H1 (cell line): ENCODE measurements around the gene GTPBP6. TPM values are rescaled to one million over a fixed set of nuclear protein-coding genes. Genes with fewer than 3 reads are reported as not detected.

Experiments
- CTCF ChIA-PET: fragments of 300-600 bp; sonication (Branson Sonifier 250); formaldehyde crosslinking; loops from one replicate; lab custom pipeline; 2021; ENCODE audit not compliant: partially characterized antibody; lab: Charles Lee
- POLR2A ChIA-PET: fragments of 300-600 bp; sonication (Branson Sonifier 250); formaldehyde crosslinking; loops from one replicate; lab custom pipeline; 2021; ENCODE audit warnings: inconsistent platforms; ENCODE audit not compliant: partially characterized antibody; lab: Charles Lee
- DNase-seq, 2 experiments: peaks; one replicate each; pipeline versions ENCODE4 v3.0.0 to v3.0.0-alpha.2; 2010 to 2022; ENCODE audit warnings: low spot score in 2 of 2, low read depth in 1 of 2, mixed read lengths in 1 of 2
- FAIRE-seq: peaks from 2 replicates; lab custom pipeline; 2011; peaks lifted over from hg19 to GRCh38; lab: Jason Lieb, UNC
- H2AFZ ChIP-seq: 2 replicates; pipeline ENCODE4 v1.8.1; 2012; ENCODE audit warnings: low read length, inconsistent platforms
- H2AK5ac ChIP-seq: 2 replicates; pipeline ENCODE4 v1.6.1; 2013; ENCODE audit warnings: low read depth, low read length
- H2BK120ac ChIP-seq: replicated peaks from 2 replicates; pipeline ENCODE3; 2013; ENCODE audit warnings: low read depth, low read length, inconsistent platforms
- H2BK12ac ChIP-seq: 2 replicates; pipeline ENCODE4 v1.6.1; 2013; ENCODE audit warnings: low read depth, low read length
- H2BK15ac ChIP-seq: 2 replicates; pipeline ENCODE4 v1.6.1; 2013; ENCODE audit warnings: low read length
- H2BK20ac ChIP-seq: 2 replicates; pipeline ENCODE4 v1.6.1; 2013; ENCODE audit warnings: low read length
- H2BK5ac ChIP-seq: 2 replicates; pipeline ENCODE4 v1.6.1; 2013; ENCODE audit warnings: low read depth, low read length
- H3K14ac ChIP-seq: 2 replicates; pipeline ENCODE4 v1.6.1; 2013; ENCODE audit warnings: inconsistent platforms; ENCODE audit not compliant: insufficient read length
- H3K18ac ChIP-seq: 2 replicates; pipeline ENCODE4 v1.6.1; 2013; ENCODE audit warnings: low read length; ENCODE audit errors: extremely low read depth
- H3K23ac ChIP-seq: 2 replicates; pipeline ENCODE4 v1.6.1; 2013; ENCODE audit warnings: inconsistent platforms; ENCODE audit not compliant: insufficient read length
- H3K23me2 ChIP-seq: 2 replicates; pipeline ENCODE4 v1.6.1; 2013; ENCODE audit warnings: low read depth, low read length
- H3K27ac ChIP-seq: 2 replicates; pipeline ENCODE4 v1.6.1; 2011; ENCODE audit warnings: low read depth, low read length, inconsistent platforms
- H3K27me3 ChIP-seq, 4 experiments: replicated peaks in 1 of 4; 1 replicate in 1 of 4; 2 replicates in 3 of 4; pipeline versions ENCODE4 v1.6.1 to v1.8.1; 2011 to 2013; ENCODE audit warnings: low read length in 3 of 4, mild to moderate bottlenecking in 3 of 4, inconsistent platforms in 2 of 4, mixed read lengths in 2 of 4, moderate library complexity in 1 of 4; ENCODE audit not compliant: control insufficient read depth in 3 of 4, insufficient read depth in 3 of 4; ENCODE audit errors: extremely low read depth in 1 of 4
- H3K36me3 ChIP-seq, 4 experiments: 2 replicates each; pipeline versions ENCODE4 v1.6.1 to v1.8.1; 2011 to 2013; ENCODE audit warnings: mild to moderate bottlenecking in 4 of 4, low read length in 3 of 4, moderate library complexity in 2 of 4, control low read depth in 1 of 4, inconsistent platforms in 1 of 4; ENCODE audit not compliant: insufficient read depth in 4 of 4, control insufficient read depth in 2 of 4
- H3K4ac ChIP-seq: replicated peaks from 2 replicates; pipeline ENCODE3; 2013; ENCODE audit warnings: low read length, low read depth, mixed read lengths, inconsistent platforms; ENCODE audit not compliant: insufficient read length
- H3K4me1 ChIP-seq, 4 experiments: replicated peaks in 1 of 4; 1 replicate in 1 of 4; 2 replicates in 3 of 4; pipeline versions ENCODE4 v1.6.1 to v1.8.1; 2011 to 2013; ENCODE audit warnings: low read length in 3 of 4, inconsistent platforms in 2 of 4, mixed read lengths in 1 of 4; ENCODE audit not compliant: insufficient read depth in 4 of 4, control insufficient read depth in 3 of 4
- H3K4me2 ChIP-seq, 2 experiments: 2 replicates each; pipeline versions ENCODE4 v1.6.1 to v1.8.1; 2011 to 2013; ENCODE audit warnings: low read depth in 2 of 2, low read length in 2 of 2, control low read depth in 1 of 2, inconsistent platforms in 1 of 2, mild to moderate bottlenecking in 1 of 2; ENCODE audit not compliant: insufficient read depth in 1 of 2
- H3K4me3 ChIP-seq, 4 experiments: fragments of 200-600, 300-600 bp in 1 of 4; sonication (generic), shearing (Covaris generic), sonication (Bioruptor Twin) in 1 of 4; 2 replicates each; pipeline versions ENCODE4 v1.5.1 to v1.8.1; 2011 to 2016; ENCODE audit warnings: low read length in 4 of 4, low read depth in 3 of 4, control low read depth in 2 of 4, inconsistent platforms in 2 of 4, mild to moderate bottlenecking in 2 of 4, mixed read lengths in 1 of 4, moderate library complexity in 1 of 4; ENCODE audit not compliant: insufficient read depth in 2 of 4; ENCODE audit errors: extremely low read depth in 1 of 4
- H3K56ac ChIP-seq: replicated peaks from 2 replicates; pipeline ENCODE3; 2013; ENCODE audit warnings: low read depth, mild to moderate bottlenecking, mixed read lengths, low read length, inconsistent platforms; ENCODE audit not compliant: insufficient read length
- H3K79me1 ChIP-seq: 2 replicates; pipeline ENCODE4 v1.6.1; 2013; ENCODE audit warnings: low read depth, low read length, control low read depth
- H3K79me2 ChIP-seq, 2 experiments: 2 replicates each; pipeline versions ENCODE4 v1.6.1 to v1.8.1; 2012 to 2013; ENCODE audit warnings: low read length in 2 of 2, mild to moderate bottlenecking in 2 of 2, inconsistent platforms in 1 of 2; ENCODE audit not compliant: insufficient read depth in 2 of 2, control insufficient read depth in 1 of 2
- H3K9ac ChIP-seq, 4 experiments: replicated peaks in 1 of 4; 1 replicate in 1 of 4; 2 replicates in 3 of 4; pipeline versions ENCODE4 v1.6.1 to v1.8.1; 2011 to 2013; ENCODE audit warnings: low read depth in 3 of 4, low read length in 3 of 4, control low read depth in 2 of 4, mild to moderate bottlenecking in 2 of 4, moderate library complexity in 2 of 4, inconsistent platforms in 1 of 4; ENCODE audit errors: extremely low read depth in 1 of 4
- H3K9me3 ChIP-seq, 2 experiments: 2 replicates each; pipeline versions ENCODE4 v1.6.1 to v1.8.1; 2012 to 2013; ENCODE audit warnings: mild to moderate bottlenecking in 2 of 2, moderate library complexity in 2 of 2, control low read depth in 1 of 2, inconsistent platforms in 1 of 2, low read depth in 1 of 2, low read length in 1 of 2, mixed read lengths in 1 of 2; ENCODE audit not compliant: insufficient read depth in 2 of 2
- H4K20me1 ChIP-seq, 2 experiments: replicated peaks in 1 of 2; 2 replicates each; pipeline versions ENCODE3 to v1.8.1; 2011 to 2013; ENCODE audit warnings: inconsistent platforms in 2 of 2, low read length in 2 of 2, mild to moderate bottlenecking in 1 of 2; ENCODE audit not compliant: insufficient read depth in 2 of 2, control insufficient read depth in 1 of 2
- H4K5ac ChIP-seq: 2 replicates; pipeline ENCODE4 v1.6.1; 2013; ENCODE audit warnings: low read length, low read depth, mixed read lengths, inconsistent platforms; ENCODE audit not compliant: insufficient read length
- H4K8ac ChIP-seq: 2 replicates; pipeline ENCODE4 v1.8.0; 2013; ENCODE audit warnings: mild to moderate bottlenecking, moderate library complexity, low read length, inconsistent platforms; ENCODE audit not compliant: insufficient read depth; ENCODE audit errors: extremely low read depth
- H4K91ac ChIP-seq: replicated peaks from 2 replicates; pipeline ENCODE3; 2013; ENCODE audit warnings: low read length, mixed read lengths, inconsistent platforms; ENCODE audit not compliant: insufficient read length
- ASH2L ChIP-seq: fragments of 200-600, 300-600 bp; sonication (generic); IDR thresholded peaks from one replicate; pipeline ENCODE4 v1.7.1; 2017; ENCODE audit warnings: low read length
- BACH1 ChIP-seq: IDR thresholded peaks from 2 replicates; pipeline ENCODE4 v1.6.1; 2012; ENCODE audit warnings: low read length, improper control_type of control experiment
- BRCA1 ChIP-seq: IDR thresholded peaks from 2 replicates; pipeline ENCODE4 v1.6.1; 2012; ENCODE audit warnings: low read depth, low read length, improper control_type of control experiment
- EGR1 ChIP-seq: IDR thresholded peaks from 2 replicates; pipeline ENCODE4 v1.6.1; 2011; ENCODE audit warnings: low read depth, low read length, borderline replicate concordance
- EP300 ChIP-seq, 2 experiments: IDR thresholded peaks; 1 replicate in 1 of 2; 2 replicates in 1 of 2; pipeline ENCODE4 v1.6.1; 2011 to 2012; ENCODE audit warnings: low read depth in 2 of 2, low read length in 2 of 2, mild to moderate bottlenecking in 2 of 2, borderline replicate concordance in 1 of 2, inconsistent platforms in 1 of 2, moderate library complexity in 1 of 2
- HDAC6 ChIP-seq: IDR thresholded peaks from one replicate; pipeline ENCODE4 v1.7.1; 2012; ENCODE audit warnings: low read depth, mild to moderate bottlenecking, inconsistent platforms, low read length, moderate library complexity
- PHF8 ChIP-seq: fragments of 200-600 bp; sonication (generic); conservative IDR thresholded peaks from 2 replicates; pipeline ENCODE4 v1.7.1; 2012; ENCODE audit warnings: low read depth, mild to moderate bottlenecking, inconsistent platforms, low read length, moderate library complexity
- SIN3A ChIP-seq, 2 experiments: IDR thresholded peaks in 1 of 2; conservative IDR thresholded peaks in 1 of 2; 2 replicates each; pipeline ENCODE4 v1.6.1; 2011 to 2012; ENCODE audit warnings: low read length in 2 of 2, improper control_type of control experiment in 1 of 2, low read depth in 1 of 2, mild to moderate bottlenecking in 1 of 2
- TAF1 ChIP-seq: IDR thresholded peaks from 2 replicates; pipeline ENCODE4 v1.6.1; 2011; ENCODE audit warnings: mild to moderate bottlenecking, low read depth, low read length
- TAF7 ChIP-seq: optimal IDR thresholded peaks from 2 replicates; pipeline ENCODE3; 2011; ENCODE audit warnings: low read depth, mild to moderate bottlenecking, inconsistent platforms, low read length, moderate library complexity, borderline replicate concordance
- ZNF274 ChIP-seq: IDR thresholded peaks from 2 replicates; pipeline ENCODE4 v1.7.0; 2012; ENCODE audit warnings: low read length, borderline replicate concordance; ENCODE audit errors: extremely low read depth
- WGBS, 2 experiments: shearing (Covaris generic) in 1 of 2; methylation state at CpG; one replicate each; pipeline versions ENCODE4 v1.1.6 to v1.1.7; 2013 to 2015; ENCODE audit warnings: low lambda C conversion rate in 2 of 2, mixed read lengths in 2 of 2, inconsistent platforms in 1 of 2, low coverage in 1 of 2, missing lambda C conversion rate in 1 of 2; ENCODE audit not compliant: insufficient replicate concordance in 2 of 2, insufficient coverage in 1 of 2, insufficient read length in 1 of 2; ENCODE audit errors: extremely low coverage in 1 of 2, missing lambda C conversion rate in 1 of 2; 5-methylcytosine and 5-hydroxymethylcytosine counted together
- polyA plus RNA-seq, 7 experiments: library from polyadenylated mRNA; depleted of rRNA in 3 of 7; stranded (reverse) in 5 of 7; unstranded in 2 of 7; fragments of >200 nt in 5 of 7; fragments of 200-250 nt in 2 of 7; gene quantifications; 1 replicate in 5 of 7; 2 replicates in 1 of 7; 4 replicates in 1 of 7; pipeline versions ENCODE4 v1.2.1 to v1.2.3, GENCODE V29; 2011 to 2013; ENCODE audit warnings: missing spikeins in 2 of 7, mixed read lengths in 2 of 7
- total RNA-seq: library from RNA; stranded (reverse); fragmentation: NEBNext Ultra II Directional; extraction: Animal tissue kit (Norgen Biotek cat#: 25700); gene quantifications from 2 replicates; pipeline ENCODE4 v1.2.1, GENCODE V29; 2021
- TF ChIP-seq, protein P1 (sequence below): IDR thresholded peaks from 2 replicates; pipeline ENCODE4 v1.6.1; 2012; ENCODE audit warnings: inconsistent platforms
- TF ChIP-seq, protein P2 (sequence below): IDR thresholded peaks from 2 replicates; pipeline ENCODE4 v1.6.1; 2011; ENCODE audit warnings: low read length, improper control_type of control experiment

The GTPBP6 gene
- total and polyA plus RNA-seq, 2 of the 8 experiments (the other 6 are each of a cell fraction or from before 2014, with no cell fraction given), result 33.9 to 57.1 TPM

GRCh38 chrX:327660-328126, 9.1 kb upstream of the GTPBP6 start:
- Histone ChIP-seq H3K56ac (no peak overlapping the region), H4K8ac (no peak overlapping the region), H4K91ac (no peak overlapping the region), H4K20me1 (peaks cover 0 to 3% of the 10 kb centered on the region in 2 experiments), H3K23ac (no peak overlapping the region), H3K79me1 (no peaks in the 10 kb centered on the region), H4K5ac (no peak overlapping the region), H2AFZ (no peak overlapping the region), H3K9ac (no peak overlapping the region), H2BK5ac (no peak overlapping the region), H3K79me2 (no peaks in the 10 kb centered on the region), H3K36me3 (no peaks in the 10 kb centered on the region), H3K9me3 (no peaks in the 10 kb centered on the region), H3K27me3 (peaks cover 0 to 2% (median 0%) of the 10 kb centered on the region in 4 experiments; a peak in 1 of 7 replicates), H3K14ac (no peak overlapping the region), H2BK12ac (no peak overlapping the region), H2BK20ac (no peak overlapping the region), H3K27ac (no peak overlapping the region), H2AK5ac (no peak overlapping the region), H3K23me2 (no peaks in the 10 kb centered on the region; the same call in 1 of the 2 replicates), H2BK15ac (no peak overlapping the region), H3K4me3 (no peak overlapping the region), H3K18ac (no peak overlapping the region), H2BK120ac (no peak overlapping the region), H3K4me1 (peaks cover 0 to 6% (median 2%) of the 10 kb centered on the region in 4 experiments; a peak in 4 of 7 replicates), H3K4ac (no peak overlapping the region), H3K4me2 (no peak overlapping the region)
- CTCF ChIA-PET, result no interaction called here
- no peak for DNase-seq
- no peak for FAIRE-seq
- WGBS, 2 experiments, result 88% methylated on average over 18 of the region's 33 CpGs; no CpG with 5 or more reads in 1 of the 2 experiments
- POLR2A ChIA-PET, result no interaction called here
- TF ChIP-seq ASH2L (no peak), HDAC6 (no peak), SIN3A (conservative IDR thresholded peaks at IDR 0.05 in 1 of 2, IDR thresholded peaks at IDR 0.05 in 1 of 2; ENCODE audit: low read depth in 1 of 2, low read length in 2 of 2) (no peak), BACH1 (no peak), TAF1 (no peak), ZNF274 (no peak), TAF7 (no peak), EP300 (IDR thresholded peaks at IDR 0.05; ENCODE audit: borderline replicate concordance in 1 of 2, low read depth in 2 of 2, low read length in 2 of 2) (no peak), EGR1 (no peak), PHF8 (no peak), BRCA1 (no peak)
- TF ChIP-seq, protein P1, sequence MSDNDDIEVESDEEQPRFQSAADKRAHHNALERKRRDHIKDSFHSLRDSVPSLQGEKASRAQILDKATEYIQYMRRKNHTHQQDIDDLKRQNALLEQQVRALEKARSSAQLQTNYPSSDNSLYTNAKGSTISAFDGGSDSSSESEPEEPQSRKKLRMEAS, result no peak
- TF ChIP-seq, protein P2, sequence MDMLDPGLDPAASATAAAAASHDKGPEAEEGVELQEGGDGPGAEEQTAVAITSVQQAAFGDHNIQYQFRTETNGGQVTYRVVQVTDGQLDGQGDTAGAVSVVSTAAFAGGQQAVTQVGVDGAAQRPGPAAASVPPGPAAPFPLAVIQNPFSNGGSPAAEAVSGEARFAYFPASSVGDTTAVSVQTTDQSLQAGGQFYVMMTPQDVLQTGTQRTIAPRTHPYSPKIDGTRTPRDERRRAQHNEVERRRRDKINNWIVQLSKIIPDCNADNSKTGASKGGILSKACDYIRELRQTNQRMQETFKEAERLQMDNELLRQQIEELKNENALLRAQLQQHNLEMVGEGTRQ, result no peak
